Chondrocyte (in vitro differentiated cells): ENCODE results near the gene ZNF408. TPM values are rescaled to one million over a fixed set of nuclear protein-coding genes. Genes with fewer than 3 reads are reported as not detected.

Experiments used
- DNase-seq: peaks from one replicate; pipeline ENCODE4 v3.0.0; 2021; ENCODE audit warnings: mixed read lengths, low spot score
- H3K27ac Mint-ChIP-seq: one replicate; pipeline ENCODE4 v1.8.0; 2021; ENCODE audit warnings: mild to moderate bottlenecking, moderate library complexity, mixed read lengths; ENCODE audit not compliant: unreplicated experiment
- H3K27me3 Mint-ChIP-seq: 2 replicates; pipeline ENCODE4 v1.8.0; 2021; ENCODE audit warnings: low read depth, mixed read lengths
- H3K36me3 Mint-ChIP-seq: 2 replicates; pipeline ENCODE4 v1.8.0; 2021; ENCODE audit warnings: low read depth, mixed read lengths
- H3K4me1 Mint-ChIP-seq: 2 replicates; pipeline ENCODE4 v1.8.0; 2021; ENCODE audit warnings: low read depth, mild to moderate bottlenecking, mixed read lengths
- H3K4me3 Mint-ChIP-seq: one replicate; pipeline ENCODE4 v1.8.0; 2021; ENCODE audit warnings: mild to moderate bottlenecking, moderate library complexity, mixed read lengths; ENCODE audit not compliant: unreplicated experiment
- H3K9me3 Mint-ChIP-seq: 2 replicates; pipeline ENCODE4 v1.8.0; 2021; ENCODE audit warnings: low read depth, mixed read lengths
- CTCF ChIP-seq: fragments of 200-600 bp; sonication (generic); IDR thresholded peaks from 2 replicates; pipeline ENCODE4 v1.5.0; 2021; ENCODE audit warnings: antibody characterized with exemption, mild to moderate bottlenecking, moderate library complexity
- long read RNA-seq: library from polyadenylated mRNA; stranded (forward); transcript quantifications from one replicate; pipeline ENCODE4 v2.0.0, GENCODE V29; 2021
- total RNA-seq: library from RNA; stranded (reverse); gene quantifications from 3 replicates; pipeline ENCODE4 v1.2.1, GENCODE V29; 2021

The ZNF408 gene
- 12.3 to 15.5 TPM (median 14.6 TPM) in 3 replicates for total RNA-seq
- long read RNA-seq, transcript ZNF408-201 (5 exons, 2,442 nt): major isoform, 30 of 38 reads
- long read RNA-seq, partial matches to known transcripts: 1 of 38 reads
- long read RNA-seq, other reads (novel, unspliced or antisense): 7 of 38 reads

GRCh38 chr11:46700241-46701077, at the start of gene ZNF408, which contains the start of gene ARHGAP1:
ZNF408 (plus strand) TSS chr11:46701031; CDS start chr11:46701048, 17 bp downstream.
ARHGAP1 (minus strand) TSS chr11:46700619; CDS start chr11:46696107, 4,512 bp downstream.
- Mint-ChIP-seq H3K27me3 (no peaks in the 10 kb centered on the region), H3K9me3 (no peaks in the 10 kb centered on the region), H3K27ac (peak within 1 kb of the TSS; percentile 100), H3K36me3 (peaks cover 27% of the 10 kb centered on the region), H3K4me3 (peak within 1 kb of the TSS; percentile 99), H3K4me1 (peaks cover 72% of the 10 kb centered on the region)
- no peak for TF ChIP-seq CTCF
- DNase-seq: peak; percentile 99

- Mint-ChIP-seq H3K36me3 (peaks cover 28% of the 10 kb centered on the region), H3K4me1 (peaks cover 22% of the 10 kb centered on the region), H3K4me3 (no peak overlapping the region), H3K27ac (no peak overlapping the region), H3K27me3 (no peaks in the 10 kb centered on the region), H3K9me3 (no peaks in the 10 kb centered on the region)
- no peak for TF ChIP-seq CTCF
- DNase-seq: no peak
These were observed 45.2 kb upstream of the ZNF408 start for GRCh38 chr11:46655631-46656030.

- Mint-ChIP-seq H3K27ac (no peak overlapping the region), H3K9me3 (no peaks in the 10 kb centered on the region)
- TF ChIP-seq CTCF: no peak
These were observed 43.6 kb upstream of the ZNF408 start for GRCh38 chr11:46657186-46657585.

GRCh38 chr11:46658259-46658658, 42.6 kb upstream of the ZNF408 start:
- Mint-ChIP-seq H3K4me3 (no peak overlapping the region), H3K9me3 (no peaks in the 10 kb centered on the region), H3K27ac (no peak overlapping the region), H3K36me3 (peaks cover 30% of the 10 kb centered on the region), H3K27me3 (no peaks in the 10 kb centered on the region), H3K4me1 (peaks cover 22% of the 10 kb centered on the region)
- TF ChIP-seq CTCF: no peak
- DNase-seq: no peak

More at GRCh38 chr11:46657186-46657585, 43.6 kb upstream of the ZNF408 start:
- Mint-ChIP-seq H3K4me3 (no peak overlapping the region), H3K27me3 (no peaks in the 10 kb centered on the region), H3K4me1 (peaks cover 22% of the 10 kb centered on the region), H3K36me3 (peaks cover 27% of the 10 kb centered on the region)
- no peak for DNase-seq

- Mint-ChIP-seq H3K27me3 (no peaks in the 10 kb centered on the region), H3K4me1 (peaks cover 22% of the 10 kb centered on the region), H3K36me3 (peaks cover 38% of the 10 kb centered on the region), H3K27ac (peak overlapping the region; percentile 1), H3K4me3 (no peak overlapping the region), H3K9me3 (no peaks in the 10 kb centered on the region)
- no peak for TF ChIP-seq CTCF
- no peak for DNase-seq
These were observed 40.9 kb upstream of the ZNF408 start for GRCh38 chr11:46659908-46660307.
